H9 (cell line): ENCODE data around the gene SLC38A5. TPM values are rescaled to one million over a fixed set of nuclear protein-coding genes. Genes with fewer than 3 reads are reported as not detected.

Experiments used
- DNase-seq: peaks from one replicate; pipeline ENCODE4 v3.0.0-alpha.2; 2017
- H2AFZ ChIP-seq: one replicate; pipeline ENCODE4 v1.6.1; 2013; ENCODE audit warnings: mild to moderate bottlenecking, low read length, control low read depth, moderate library complexity
- H2AK5ac ChIP-seq: 2 replicates; pipeline ENCODE4 v1.6.1; 2013; ENCODE audit warnings: low read length, control low read depth, mixed read lengths; ENCODE audit not compliant: insufficient read length
- H2BK120ac ChIP-seq: one replicate; pipeline ENCODE4 v1.6.1; 2013; ENCODE audit warnings: low read depth, mild to moderate bottlenecking, low read length, control low read depth, inconsistent platforms; ENCODE audit not compliant: poor library complexity, severe bottlenecking
- H2BK12ac ChIP-seq: 2 replicates; pipeline ENCODE4 v1.6.1; 2013; ENCODE audit warnings: low read length, control low read depth, mixed read lengths, low read depth; ENCODE audit not compliant: insufficient read length
- H2BK15ac ChIP-seq: 2 replicates; pipeline ENCODE4 v1.6.1; 2013; ENCODE audit warnings: low read depth, low read length, control low read depth
- H2BK20ac ChIP-seq: one replicate; pipeline ENCODE4 v1.6.1; 2013; ENCODE audit warnings: low read depth, mild to moderate bottlenecking, low read length, control low read depth, inconsistent platforms; ENCODE audit not compliant: poor library complexity, severe bottlenecking
- H2BK5ac ChIP-seq: 2 replicates; pipeline ENCODE4 v1.6.1; 2013; ENCODE audit warnings: low read length, control low read depth, mixed read lengths; ENCODE audit not compliant: insufficient read length
- H3K14ac ChIP-seq: 2 replicates; pipeline ENCODE4 v1.6.1; 2013; ENCODE audit warnings: low read length, control low read depth; ENCODE audit not compliant: insufficient read depth
- H3K18ac ChIP-seq: 2 replicates; pipeline ENCODE4 v1.6.1; 2013; ENCODE audit warnings: low read depth, mild to moderate bottlenecking, mixed read lengths, low read length, control low read depth; ENCODE audit not compliant: insufficient read length
- H3K23ac ChIP-seq: 2 replicates; pipeline ENCODE4 v1.6.1; 2013; ENCODE audit warnings: low read length, control low read depth, mixed read lengths, low read depth; ENCODE audit not compliant: insufficient read length
- H3K23me2 ChIP-seq: 2 replicates; pipeline ENCODE4 v1.6.1; 2013; ENCODE audit warnings: low read depth, mild to moderate bottlenecking, mixed read lengths, low read length, control low read depth; ENCODE audit not compliant: insufficient read length, poor library complexity, severe bottlenecking
- H3K27ac ChIP-seq: 2 replicates; pipeline ENCODE4 v1.5.1; 2013; ENCODE audit warnings: low read length, control low read depth, mixed read lengths, low read depth; ENCODE audit not compliant: insufficient read length
- H3K27me3 ChIP-seq: 2 replicates; pipeline ENCODE4 v1.6.1; 2013; ENCODE audit warnings: low read length, control low read depth, inconsistent platforms; ENCODE audit not compliant: insufficient read depth
- H3K4ac ChIP-seq: 2 replicates; pipeline ENCODE4 v1.6.1; 2013; ENCODE audit warnings: low read depth, mild to moderate bottlenecking, control low read depth, inconsistent platforms, low read length, moderate library complexity
- H3K4me1 ChIP-seq: 2 replicates; pipeline ENCODE4 v1.6.1; 2013; ENCODE audit warnings: low read length, control low read depth, inconsistent platforms; ENCODE audit not compliant: insufficient read depth
- H3K4me2 ChIP-seq: 2 replicates; pipeline ENCODE4 v1.6.1; 2013; ENCODE audit warnings: low read length, control low read depth, mixed read lengths; ENCODE audit not compliant: insufficient read length, insufficient read depth
- H3K56ac ChIP-seq: 2 replicates; pipeline ENCODE4 v1.6.1; 2013; ENCODE audit warnings: low read depth, mild to moderate bottlenecking, mixed read lengths, low read length, control low read depth; ENCODE audit not compliant: insufficient read length
- H3K79me1 ChIP-seq: 2 replicates; pipeline ENCODE4 v1.6.1; 2013; ENCODE audit warnings: low read depth, mild to moderate bottlenecking, moderate library complexity, low read length, control low read depth, inconsistent platforms; ENCODE audit not compliant: insufficient read depth, poor library complexity, severe bottlenecking
- H3K79me2 ChIP-seq: 2 replicates; pipeline ENCODE4 v1.6.1; 2013; ENCODE audit warnings: low read length, control low read depth, inconsistent platforms; ENCODE audit not compliant: insufficient read depth
- H3K9ac ChIP-seq: 2 replicates; pipeline ENCODE4 v1.6.1; 2013; ENCODE audit warnings: low read length, control low read depth, mixed read lengths; ENCODE audit not compliant: insufficient read length; ENCODE audit errors: extremely low read depth
- H3K9me3 ChIP-seq: one replicate; pipeline ENCODE4 v1.6.1; 2013; ENCODE audit warnings: low read depth, low read length, inconsistent platforms; ENCODE audit not compliant: control insufficient read depth
- H3T11ph ChIP-seq: one replicate; pipeline ENCODE4 v1.6.1; 2013; ENCODE audit warnings: mild to moderate bottlenecking, low read length, control low read depth, inconsistent platforms
- H4K20me1 ChIP-seq: one replicate; pipeline ENCODE4 v1.6.1; 2013; ENCODE audit not compliant: control insufficient read depth, insufficient read length, insufficient read depth
- H4K5ac ChIP-seq: 2 replicates; pipeline ENCODE4 v1.6.1; 2013; ENCODE audit warnings: low read depth, mild to moderate bottlenecking, mixed read lengths, low read length, control low read depth; ENCODE audit not compliant: insufficient read length
- H4K8ac ChIP-seq: replicated peaks from 2 replicates; pipeline ENCODE4 v1.6.1; 2013; ENCODE audit warnings: low read length, control low read depth, mixed read lengths, low read depth; ENCODE audit not compliant: insufficient read length
- H4K91ac ChIP-seq: 2 replicates; pipeline ENCODE4 v1.6.1; 2013; ENCODE audit warnings: low read depth, mild to moderate bottlenecking, moderate library complexity, mixed read lengths, low read length, control low read depth; ENCODE audit not compliant: insufficient read length
- H3K27ac Mint-ChIP-seq, 3 experiments: 2 replicates in 2 of 3; 3 replicates in 1 of 3; pipeline ENCODE4 v1.8.0; 2020 to 2021; ENCODE audit warnings: mixed read lengths in 3 of 3, mild to moderate bottlenecking in 1 of 3, moderate library complexity in 1 of 3
- H3K27me3 Mint-ChIP-seq: 2 replicates; pipeline ENCODE4 v1.8.0; 2021; ENCODE audit warnings: low read depth, mild to moderate bottlenecking, moderate library complexity, mixed read lengths
- H3K36me3 Mint-ChIP-seq, 3 experiments: 2 replicates in 2 of 3; 3 replicates in 1 of 3; pipeline ENCODE4 v1.8.0; 2020 to 2021; ENCODE audit warnings: low read depth in 3 of 3, mixed read lengths in 3 of 3; ENCODE audit not compliant: insufficient read depth in 1 of 3
- H3K4me1 Mint-ChIP-seq, 2 experiments: 2 replicates each; pipeline ENCODE4 v1.8.0; 2020; ENCODE audit warnings: mixed read lengths in 2 of 2
- H3K4me3 Mint-ChIP-seq, 2 experiments: 2 replicates in 1 of 2; 3 replicates in 1 of 2; pipeline ENCODE4 v1.8.0; 2020 to 2021; ENCODE audit warnings: mild to moderate bottlenecking in 2 of 2, mixed read lengths in 2 of 2, moderate library complexity in 1 of 2
- H3K9me3 Mint-ChIP-seq, 2 experiments: 2 replicates in 1 of 2; 3 replicates in 1 of 2; pipeline ENCODE4 v1.8.0; 2020; ENCODE audit warnings: mild to moderate bottlenecking in 2 of 2, mixed read lengths in 2 of 2, moderate library complexity in 1 of 2
- CTCF ChIP-seq: fragments of 200-600 bp; sonication (generic); conservative IDR thresholded peaks from 3 replicates; pipeline ENCODE4 v1.8.0; 2021; ENCODE audit warnings: antibody characterized with exemption, mild to moderate bottlenecking
- WGBS: extraction: QIAGEN DNeasy Blood & Tissue Kit; methylation state at CpG from one replicate; pipeline ENCODE4 v1.1.7; 2013; ENCODE audit warnings: missing lambda C conversion rate, low lambda C conversion rate, mixed read lengths; ENCODE audit not compliant: insufficient read length; ENCODE audit errors: extremely low coverage; 5-methylcytosine and 5-hydroxymethylcytosine counted together
- total RNA-seq: library from RNA; stranded (reverse); gene quantifications from 2 replicates; pipeline ENCODE4 v1.2.1, GENCODE V29; 2021

The SLC38A5 gene
- total RNA-seq, 1 experiment from 2014 or later = 28.3 TPM

DNA sequence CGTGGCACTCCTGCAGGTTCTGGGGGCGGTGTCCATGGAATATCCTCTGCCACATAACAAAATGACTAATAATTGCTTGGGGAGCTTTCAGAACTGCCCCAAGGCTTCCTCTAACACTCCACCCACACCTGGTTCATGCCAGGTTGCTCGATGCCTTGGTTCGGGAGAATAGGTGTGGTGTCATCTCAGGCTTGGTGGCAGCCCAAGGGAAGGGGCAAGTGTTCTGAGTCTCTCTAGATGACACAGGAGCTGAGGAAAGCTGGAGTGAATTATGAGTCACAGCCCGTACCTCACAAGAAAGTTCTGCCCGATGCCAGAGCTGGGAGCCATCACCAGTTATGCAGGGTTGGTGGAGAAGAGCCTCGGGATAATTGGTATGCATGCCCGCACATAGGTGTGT lies 20.6 kb upstream of the SLC38A5 start:
- no peaks in the 10 kb centered on the region for H3K23me2 ChIP-seq
- H3K4me3 Mint-ChIP-seq = no peak overlapping the region
- DNase-seq = no peak
- H3K14ac ChIP-seq = no peak overlapping the region
- no peak overlapping the region for H3K27ac ChIP-seq
- peaks cover 65 to 69% of the 10 kb centered on the region in 2 experiments for H3K9me3 Mint-ChIP-seq
- peaks cover 5 to 13% (median 10%) of the 10 kb centered on the region in 3 experiments for H3K36me3 Mint-ChIP-seq
- H3K9ac ChIP-seq = no peak overlapping the region
- H2AK5ac ChIP-seq = no peak overlapping the region
- no CpG with 5 or more reads among the region's 8 CpGs for WGBS
- H3K9me3 ChIP-seq = peaks cover 41% of the 10 kb centered on the region
- no peaks in the 10 kb centered on the region for H3K79me2 ChIP-seq
- TF ChIP-seq CTCF = no peak
- 0 out of 4 replicates have a peak, but pooled peaks cover 0 to 2% of the 10 kb centered on the region in 2 experiments for H3K4me1 Mint-ChIP-seq
- H3K18ac ChIP-seq = no peak overlapping the region
- no peaks in the 10 kb centered on the region for H3K27me3 ChIP-seq
- H2BK120ac ChIP-seq = no peak overlapping the region
- no peak overlapping the region for H4K5ac ChIP-seq
- H3K4me1 ChIP-seq = no peaks in the 10 kb centered on the region
- H3K23ac ChIP-seq = no peak overlapping the region
- H3K27ac Mint-ChIP-seq = no peak overlapping the region
- no peak overlapping the region for H2BK20ac ChIP-seq
- no peak overlapping the region for H3T11ph ChIP-seq
- H2AFZ ChIP-seq = no peak overlapping the region
- no peak overlapping the region for H3K4ac ChIP-seq
- no peak overlapping the region for H2BK5ac ChIP-seq
- no peak overlapping the region for H4K91ac ChIP-seq
- H3K56ac ChIP-seq = no peak overlapping the region
- H3K4me2 ChIP-seq = no peak overlapping the region
- peaks cover 3% of the 10 kb centered on the region; the same call in 1 of the 2 replicates for H3K27me3 Mint-ChIP-seq
- H4K8ac ChIP-seq = no peak overlapping the region
- H2BK15ac ChIP-seq = no peak overlapping the region
- H4K20me1 ChIP-seq = no peaks in the 10 kb centered on the region
- H3K79me1 ChIP-seq = no peaks in the 10 kb centered on the region
- no peak overlapping the region for H2BK12ac ChIP-seq
